ENCODE results near the gene KLHL22.

GRCh38 chr22:20436768-20437612, 58.6 kb downstream of the KLHL22 start:
- TF ChIP-seq CTCF (IDR thresholded peaks at IDR 0.05; ENCODE audit: low read depth, low read length, missing input control), result no peak
- no peak for TF ChIP-seq JUND (IDR thresholded peaks at IDR 0.05)
- no peak for TF ChIP-seq MAX (IDR thresholded peaks at IDR 0.05)
- no peak for TF ChIP-seq TAF1 (conservative IDR thresholded peaks at IDR 0.05)
- TF ChIP-seq YY1 (IDR thresholded peaks at IDR 0.05), result no peak
- no peak for TF ChIP-seq SP1 (IDR thresholded peaks at IDR 0.05)
- TF ChIP-seq EGR1 (IDR thresholded peaks at IDR 0.05; ENCODE audit: low read depth in 2 of 2), result no peak

All from liver (tissue), 3 donors.